NOMO-1 (cell line): Measurements from ENCODE around the gene LGALS9.
A peak's percentile ranks its signal among the peaks of the same experiment; 100 is the strongest.
"Not testable (repeated sequence)": the region's sequence is repeated elsewhere in the genome, so short reads cannot be mapped to it uniquely, and the experiment has no call there.

Experiments used
- DNase-seq, 2 experiments: peaks; one replicate each; lab custom pipeline; 2025; ENCODE audit not compliant: unreplicated experiment in 2 of 2; lab: John Stamatoyannopoulos, UW

LGALS9 gene

GRCh38 chr17:27625856-27626255 is 5.1 kb upstream of the LGALS9 start:
- no peak for DNase-seq

GRCh38 chr17:27627514-27627913 is 3.5 kb upstream of the LGALS9 start:
- no peak for DNase-seq

GRCh38 chr17:27628376-27628775 is 2.6 kb upstream of the LGALS9 start:
- no peak for DNase-seq

- not testable (repeated sequence) for DNase-seq
Observed at GRCh38 chr17:27629260-27629659, 1.7 kb upstream of the LGALS9 start.

GRCh38 chr17:27631411-27631760 is 398 bp downstream of the LGALS9 start:
- peak; percentile 36 to 68 for DNase-seq

- DNase-seq: no peak
Observed at GRCh38 chr17:27631897-27632725, 1.1 kb downstream of the LGALS9 start.

GRCh38 chr17:27632766-27633165 is 1.8 kb downstream of the LGALS9 start:
- not testable (repeated sequence) for DNase-seq

- no peak for DNase-seq
Observed at GRCh38 chr17:27633312-27634025, 2.5 kb downstream of the LGALS9 start.

GRCh38 chr17:27634026-27634335 is 3.0 kb downstream of the LGALS9 start:
- no peak for DNase-seq

GRCh38 chr17:27634776-27635175 is 3.8 kb downstream of the LGALS9 start:
- DNase-seq: no peak

GRCh38 chr17:27635275-27635823 is 4.4 kb downstream of the LGALS9 start:
- peak; percentile 84 for DNase-seq

- not testable (repeated sequence) for DNase-seq
Observed at GRCh38 chr17:27636005-27636520, 5.1 kb downstream of the LGALS9 start.

GRCh38 chr17:27637818-27638217 is 6.8 kb downstream of the LGALS9 start:
- not testable (repeated sequence) for DNase-seq

GRCh38 chr17:27638415-27638914 is 7.5 kb downstream of the LGALS9 start:
- DNase-seq: not testable (repeated sequence)

GRCh38 chr17:27640790-27641189 is 9.8 kb downstream of the LGALS9 start:
- no peak for DNase-seq

- DNase-seq: no peak
Observed at GRCh38 chr17:27644586-27644985, 13.6 kb downstream of the LGALS9 start.

GRCh38 chr17:27645621-27646020 is 14.6 kb downstream of the LGALS9 start:
- not testable (repeated sequence) for DNase-seq

GRCh38 chr17:27646232-27646631 is 15.2 kb downstream of the LGALS9 start:
- DNase-seq: no peak

- no peak for DNase-seq
Observed at GRCh38 chr17:27647765-27648164, 16.8 kb downstream of the LGALS9 start.

- not testable (repeated sequence) for DNase-seq
Observed at GRCh38 chr17:27649111-27649571, 18.2 kb downstream of the LGALS9 start.

- DNase-seq: no peak
Observed at GRCh38 chr17:27649929-27650328, 18.9 kb downstream of the LGALS9 start.
